ENCODE measurements around the gene LILRB5. TPM values are rescaled to one million over a fixed set of nuclear protein-coding genes. Genes with fewer than 3 reads are reported as not detected.

The LILRB5 gene
- total RNA-seq, 1 experiment from 2014 or later, result not detected

DNA sequence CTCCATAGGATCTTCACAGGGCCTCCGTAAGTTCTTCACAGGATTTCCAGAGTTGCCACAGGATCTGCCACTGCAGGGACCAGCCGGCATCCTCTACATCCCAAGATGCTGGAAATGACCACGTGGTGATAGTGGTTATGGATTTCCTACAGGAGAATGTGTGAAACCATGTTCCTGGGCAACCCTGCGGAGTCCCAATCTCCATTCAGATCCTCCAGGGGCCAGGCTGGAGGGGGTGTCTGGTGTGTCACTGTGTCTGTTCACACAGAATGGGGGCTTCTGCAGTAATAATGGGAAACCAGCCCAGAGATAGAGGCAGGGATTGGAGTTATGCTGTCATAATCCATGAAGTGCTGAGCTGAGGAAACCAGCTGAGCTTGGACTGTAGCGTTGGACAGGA lies 23.1 kb downstream of the LILRB5 start:
- TF ChIP-seq, protein P1, sequence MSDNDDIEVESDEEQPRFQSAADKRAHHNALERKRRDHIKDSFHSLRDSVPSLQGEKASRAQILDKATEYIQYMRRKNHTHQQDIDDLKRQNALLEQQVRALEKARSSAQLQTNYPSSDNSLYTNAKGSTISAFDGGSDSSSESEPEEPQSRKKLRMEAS (IDR thresholded peaks at IDR 0.05), result no peak
- TF ChIP-seq, protein P2, sequence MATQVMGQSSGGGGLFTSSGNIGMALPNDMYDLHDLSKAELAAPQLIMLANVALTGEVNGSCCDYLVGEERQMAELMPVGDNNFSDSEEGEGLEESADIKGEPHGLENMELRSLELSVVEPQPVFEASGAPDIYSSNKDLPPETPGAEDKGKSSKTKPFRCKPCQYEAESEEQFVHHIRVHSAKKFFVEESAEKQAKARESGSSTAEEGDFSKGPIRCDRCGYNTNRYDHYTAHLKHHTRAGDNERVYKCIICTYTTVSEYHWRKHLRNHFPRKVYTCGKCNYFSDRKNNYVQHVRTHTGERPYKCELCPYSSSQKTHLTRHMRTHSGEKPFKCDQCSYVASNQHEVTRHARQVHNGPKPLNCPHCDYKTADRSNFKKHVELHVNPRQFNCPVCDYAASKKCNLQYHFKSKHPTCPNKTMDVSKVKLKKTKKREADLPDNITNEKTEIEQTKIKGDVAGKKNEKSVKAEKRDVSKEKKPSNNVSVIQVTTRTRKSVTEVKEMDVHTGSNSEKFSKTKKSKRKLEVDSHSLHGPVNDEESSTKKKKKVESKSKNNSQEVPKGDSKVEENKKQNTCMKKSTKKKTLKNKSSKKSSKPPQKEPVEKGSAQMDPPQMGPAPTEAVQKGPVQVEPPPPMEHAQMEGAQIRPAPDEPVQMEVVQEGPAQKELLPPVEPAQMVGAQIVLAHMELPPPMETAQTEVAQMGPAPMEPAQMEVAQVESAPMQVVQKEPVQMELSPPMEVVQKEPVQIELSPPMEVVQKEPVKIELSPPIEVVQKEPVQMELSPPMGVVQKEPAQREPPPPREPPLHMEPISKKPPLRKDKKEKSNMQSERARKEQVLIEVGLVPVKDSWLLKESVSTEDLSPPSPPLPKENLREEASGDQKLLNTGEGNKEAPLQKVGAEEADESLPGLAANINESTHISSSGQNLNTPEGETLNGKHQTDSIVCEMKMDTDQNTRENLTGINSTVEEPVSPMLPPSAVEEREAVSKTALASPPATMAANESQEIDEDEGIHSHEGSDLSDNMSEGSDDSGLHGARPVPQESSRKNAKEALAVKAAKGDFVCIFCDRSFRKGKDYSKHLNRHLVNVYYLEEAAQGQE (IDR thresholded peaks at IDR 0.05; ENCODE audit: low read depth), result no peak
- TF ChIP-seq SP1 (IDR thresholded peaks at IDR 0.05; ENCODE audit: low read depth) (no peak), EGR1 (IDR thresholded peaks at IDR 0.05; ENCODE audit: low read depth) (no peak), ZNF274 (IDR thresholded peaks at IDR 0.05; ENCODE audit: low read depth, low read length) (no peak)
- TF ChIP-seq, protein P3, sequence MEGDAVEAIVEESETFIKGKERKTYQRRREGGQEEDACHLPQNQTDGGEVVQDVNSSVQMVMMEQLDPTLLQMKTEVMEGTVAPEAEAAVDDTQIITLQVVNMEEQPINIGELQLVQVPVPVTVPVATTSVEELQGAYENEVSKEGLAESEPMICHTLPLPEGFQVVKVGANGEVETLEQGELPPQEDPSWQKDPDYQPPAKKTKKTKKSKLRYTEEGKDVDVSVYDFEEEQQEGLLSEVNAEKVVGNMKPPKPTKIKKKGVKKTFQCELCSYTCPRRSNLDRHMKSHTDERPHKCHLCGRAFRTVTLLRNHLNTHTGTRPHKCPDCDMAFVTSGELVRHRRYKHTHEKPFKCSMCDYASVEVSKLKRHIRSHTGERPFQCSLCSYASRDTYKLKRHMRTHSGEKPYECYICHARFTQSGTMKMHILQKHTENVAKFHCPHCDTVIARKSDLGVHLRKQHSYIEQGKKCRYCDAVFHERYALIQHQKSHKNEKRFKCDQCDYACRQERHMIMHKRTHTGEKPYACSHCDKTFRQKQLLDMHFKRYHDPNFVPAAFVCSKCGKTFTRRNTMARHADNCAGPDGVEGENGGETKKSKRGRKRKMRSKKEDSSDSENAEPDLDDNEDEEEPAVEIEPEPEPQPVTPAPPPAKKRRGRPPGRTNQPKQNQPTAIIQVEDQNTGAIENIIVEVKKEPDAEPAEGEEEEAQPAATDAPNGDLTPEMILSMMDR (IDR thresholded peaks at IDR 0.05 in 2 of 3, conservative IDR thresholded peaks at IDR 0.05 in 1 of 3; ENCODE audit: borderline replicate concordance in 1 of 3, insufficient read depth in 1 of 3, low read depth in 2 of 3, low read length in 2 of 3), result no peak
- H3K4me1 ChIP-seq (ENCODE audit: control insufficient read depth in 1 of 2, insufficient read depth in 2 of 2, low read length in 2 of 2), result peaks cover 5 to 15% of the 10 kb centered on the region in 2 experiments; a peak in 3 of 4 replicates
- H3K9me2 ChIP-seq (ENCODE audit: insufficient read depth), result no peaks in the 10 kb centered on the region
- H3K36me3 ChIP-seq (ENCODE audit: control insufficient read depth in 1 of 2, insufficient read depth in 2 of 2, low read length in 2 of 2), result no peaks in the 10 kb centered on the region
- CTCF ChIA-PET, result no interaction called here
- peaks cover 5 to 13% of the 10 kb centered on the region in 2 experiments; a peak in 3 of 4 replicates for H3K9me3 ChIP-seq (ENCODE audit: control insufficient read depth in 1 of 2, insufficient read depth in 1 of 2, low read depth in 1 of 2, low read length in 2 of 2)
- ATAC-seq (no peak), DNase-seq (ENCODE audit: low read depth, low spot score) (no peak)
- H3K4me3 ChIP-seq (replicated peaks in 1 of 2; ENCODE audit: low read depth in 1 of 2, low read length in 2 of 2), result no peak overlapping the region
- no peaks in the 10 kb centered on the region for H3K79me2 ChIP-seq (ENCODE audit: insufficient read depth, low read length)
- H2AFZ ChIP-seq (ENCODE audit: low read depth, low read length, poor library complexity, severe bottlenecking), result no peak overlapping the region
- RAD21 ChIA-PET (ENCODE audit: low non-redundant PET in 1 of 2, low total read pairs in 2 of 2, uncharacterized antibody in 2 of 2, unreplicated experiment in 2 of 2), result no interaction called here
- BruUV-seq (replicated peaks), result no TSS peak
- H3K27ac ChIP-seq (ENCODE audit: low read depth, low read length), result no peak overlapping the region
- H3K9ac ChIP-seq (ENCODE audit: low read length), result no peak overlapping the region
- H3K27me3 ChIP-seq (ENCODE audit: insufficient read depth, low read length), result no peaks in the 10 kb centered on the region
- H3K4me2 ChIP-seq (ENCODE audit: low read length), result no peak overlapping the region
- intact Hi-C loops (cut with micrococcal nuclease), result loop anchor here (5.0 kb wide), 1 partner anchor 158 kb away; no protein-coding TSS in a partner anchor
- POLR2A ChIA-PET, result interaction anchor here (1.5 kb wide), 1 partner anchor 63 kb away, joined by 3 read pairs; no protein-coding TSS in a partner anchor
- H4K20me1 ChIP-seq (ENCODE audit: insufficient read depth), result no peaks in the 10 kb centered on the region

All from HCT116 (cell line).